Measurements from ENCODE around the gene ZBTB47. TPM values are rescaled to one million over a fixed set of nuclear protein-coding genes. Genes with fewer than 3 reads are reported as not detected.

The ZBTB47 gene
- total RNA-seq: 20.0 TPM
- long read RNA-seq, partial matches to known transcripts: 11 of 22 reads
- long read RNA-seq, other reads (novel, unspliced or antisense): 11 of 22 reads

GRCh38 chr3:42653560-42654330 is at the start of gene ZBTB47:
ZBTB47 (plus strand) TSS chr3:42653697; CDS start chr3:42658356, 4,659 bp downstream.
- TF ChIP-seq CTCF (IDR thresholded peaks at IDR 0.05): no peak
- H3K36me3 ChIP-seq: peaks cover 21% of the 10 kb centered on the region
- ATAC-seq (peak; percentile 29 to 43), DNase-seq (peak; percentile 89)
- no peaks in the 10 kb centered on the region for H3K9me3 ChIP-seq
- H3K4me1 ChIP-seq: peaks cover 43% of the 10 kb centered on the region
- intact Hi-C loops (cut with DNase I): no loop called here
- H3K27me3 ChIP-seq (ENCODE audit: low read depth): no peaks in the 10 kb centered on the region
- H3K4me3 ChIP-seq: peak within 1 kb of the TSS; percentile 93
- H3K27ac ChIP-seq: peak within 1 kb of the TSS; percentile 85

GRCh38 chr3:42605546-42606173 is 47.8 kb upstream of the ZBTB47 start:
- Histone ChIP-seq H3K27me3 (ENCODE audit: low read depth) (no peaks in the 10 kb centered on the region), H3K36me3 (peaks cover 19% of the 10 kb centered on the region), H3K4me3 (no peak overlapping the region), H3K9me3 (no peaks in the 10 kb centered on the region), H3K27ac (no peak overlapping the region), H3K4me1 (peaks cover 64% of the 10 kb centered on the region)
- ATAC-seq (no peak), DNase-seq (no peak)
- intact Hi-C loops (cut with DNase I): no loop called here
- no peak for TF ChIP-seq CTCF (IDR thresholded peaks at IDR 0.05)

GRCh38 chr3:42608581-42608980 is 44.9 kb upstream of the ZBTB47 start:
- ATAC-seq: no peak
- Histone ChIP-seq H3K36me3 (peaks cover 19% of the 10 kb centered on the region), H3K27ac (no peak overlapping the region), H3K9me3 (no peaks in the 10 kb centered on the region), H3K4me1 (peaks cover 76% of the 10 kb centered on the region), H3K27me3 (ENCODE audit: low read depth) (no peaks in the 10 kb centered on the region), H3K4me3 (no peak overlapping the region)
- DNase-seq: no peak
- intact Hi-C loops (cut with DNase I): no loop called here
- no peak for TF ChIP-seq CTCF (IDR thresholded peaks at IDR 0.05)

- Histone ChIP-seq H3K4me1 (peaks cover 59% of the 10 kb centered on the region), H3K27ac (peak overlapping the region; percentile 57), H3K27me3 (ENCODE audit: low read depth) (no peaks in the 10 kb centered on the region), H3K36me3 (peaks cover 19% of the 10 kb centered on the region), H3K9me3 (no peaks in the 10 kb centered on the region), H3K4me3 (no peak overlapping the region)
- intact Hi-C loops (cut with DNase I): no loop called here
- ATAC-seq: no peak
- DNase-seq: no peak
- TF ChIP-seq CTCF (IDR thresholded peaks at IDR 0.05): no peak
Measured at GRCh38 chr3:42610976-42611375, 42.5 kb upstream of the ZBTB47 start.

GRCh38 chr3:42612217-42612616 is 41.3 kb upstream of the ZBTB47 start:
- Histone ChIP-seq H3K36me3 (peaks cover 9% of the 10 kb centered on the region), H3K27ac (peak overlapping the region; percentile 57), H3K27me3 (ENCODE audit: low read depth) (no peaks in the 10 kb centered on the region), H3K4me3 (no peak overlapping the region), H3K9me3 (no peaks in the 10 kb centered on the region), H3K4me1 (peaks cover 52% of the 10 kb centered on the region)
- peak in 1 of 2 donors; percentile 9 for ATAC-seq
- no peak for TF ChIP-seq CTCF (IDR thresholded peaks at IDR 0.05)
- no peak for DNase-seq
- intact Hi-C loops (cut with DNase I): no loop called here
